Osteoblast (primary cell): ENCODE measurements around the gene MIER1. TPM values are rescaled to one million over a fixed set of nuclear protein-coding genes. Genes with fewer than 3 reads are reported as not detected.
"Not testable (repeated sequence)": the region's sequence is repeated elsewhere in the genome, so short reads cannot be mapped to it uniquely, and the experiment has no call there.

Experiments
- DNase-seq: peaks from one replicate; pipeline ENCODE4 v3.0.0; 2011; ENCODE audit warnings: low spot score, mixed read lengths; ENCODE audit not compliant: insufficient read length; ENCODE audit errors: missing footprints
- H2AFZ ChIP-seq: 2 replicates; pipeline ENCODE4 v1.6.0; 2011; ENCODE audit warnings: mild to moderate bottlenecking, low read length
- H3K27ac ChIP-seq: 2 replicates; pipeline ENCODE4 v1.5.1; 2011; ENCODE audit warnings: mild to moderate bottlenecking, low read depth, low read length, moderate library complexity
- H3K27me3 ChIP-seq: 2 replicates; pipeline ENCODE4 v1.6.0; 2012; ENCODE audit warnings: mild to moderate bottlenecking, control low read depth, inconsistent platforms, low read length, moderate library complexity; ENCODE audit not compliant: insufficient read depth
- H3K36me3 ChIP-seq: 2 replicates; pipeline ENCODE4 v1.5.1; 2011; ENCODE audit warnings: mild to moderate bottlenecking, low read length, control low read depth, moderate library complexity; ENCODE audit not compliant: insufficient read depth
- H3K4me1 ChIP-seq: 2 replicates; pipeline ENCODE4 v1.5.1; 2011; ENCODE audit warnings: mild to moderate bottlenecking, low read length, control low read depth, moderate library complexity; ENCODE audit not compliant: insufficient read depth
- H3K4me2 ChIP-seq: 2 replicates; pipeline ENCODE4 v1.6.0; 2011; ENCODE audit warnings: mild to moderate bottlenecking, low read length; ENCODE audit not compliant: insufficient read depth
- H3K4me3 ChIP-seq: fragments of 200-600 bp; sonication (generic); 3 replicates; pipeline ENCODE4 v1.5.1; 2012; ENCODE audit warnings: mild to moderate bottlenecking, low read length, inconsistent platforms; ENCODE audit not compliant: insufficient read depth
- H3K79me2 ChIP-seq: 2 replicates; pipeline ENCODE4 v1.6.0; 2012; ENCODE audit warnings: mild to moderate bottlenecking, low read length, control low read depth, inconsistent platforms; ENCODE audit not compliant: insufficient read depth
- H3K9me3 ChIP-seq: 2 replicates; pipeline ENCODE4 v1.5.1; 2011; ENCODE audit warnings: low read depth, low read length, control low read depth
- H4K20me1 ChIP-seq: 2 replicates; pipeline ENCODE4 v1.6.0; 2012; ENCODE audit warnings: mild to moderate bottlenecking, low read length, control low read depth; ENCODE audit not compliant: insufficient read depth
- total RNA-seq: library from RNA; depleted of rRNA; stranded (reverse); fragments of >200 nt; gene quantifications from 2 replicates; pipeline ENCODE4 v1.2.3, GENCODE V29; 2012
- TF ChIP-seq, protein P1 (sequence below): IDR thresholded peaks from 2 replicates; pipeline ENCODE4 v1.5.1; 2011; ENCODE audit warnings: mild to moderate bottlenecking, low read depth, low read length, moderate library complexity; ENCODE audit errors: extremely low read depth

MIER1 gene
- total RNA-seq, 1 donor = 53.2 TPM

DNA sequence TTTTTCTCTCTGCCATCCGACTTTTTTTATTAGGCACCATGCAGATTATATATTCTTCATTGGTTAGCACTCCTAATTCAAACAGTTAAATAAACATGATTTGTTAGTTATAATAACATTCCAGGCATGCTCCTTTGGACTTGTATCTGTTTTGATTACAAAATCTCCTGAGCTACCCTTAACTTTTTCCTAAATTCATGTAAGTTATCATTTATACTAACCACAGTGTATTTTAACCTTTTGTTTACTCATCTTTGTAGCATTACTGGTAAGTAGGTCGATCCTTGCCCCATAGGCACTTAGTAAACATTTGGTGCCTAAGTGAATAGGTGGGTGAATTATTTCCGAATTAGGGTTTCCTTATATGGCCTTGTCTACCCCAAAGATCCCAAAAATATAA lies 43.8 kb downstream of the MIER1 start:
- Histone ChIP-seq H3K79me2 (peaks cover 41% of the 10 kb centered on the region), H3K4me3 (no peak overlapping the region), H4K20me1 (no peaks in the 10 kb centered on the region), H3K4me1 (no peaks in the 10 kb centered on the region), H2AFZ (no peak overlapping the region), H3K4me2 (no peak overlapping the region), H3K27ac (no peak overlapping the region), H3K9me3 (no peaks in the 10 kb centered on the region), H3K36me3 (peaks cover 50% of the 10 kb centered on the region), H3K27me3 (no peaks in the 10 kb centered on the region)
- TF ChIP-seq, protein P1, sequence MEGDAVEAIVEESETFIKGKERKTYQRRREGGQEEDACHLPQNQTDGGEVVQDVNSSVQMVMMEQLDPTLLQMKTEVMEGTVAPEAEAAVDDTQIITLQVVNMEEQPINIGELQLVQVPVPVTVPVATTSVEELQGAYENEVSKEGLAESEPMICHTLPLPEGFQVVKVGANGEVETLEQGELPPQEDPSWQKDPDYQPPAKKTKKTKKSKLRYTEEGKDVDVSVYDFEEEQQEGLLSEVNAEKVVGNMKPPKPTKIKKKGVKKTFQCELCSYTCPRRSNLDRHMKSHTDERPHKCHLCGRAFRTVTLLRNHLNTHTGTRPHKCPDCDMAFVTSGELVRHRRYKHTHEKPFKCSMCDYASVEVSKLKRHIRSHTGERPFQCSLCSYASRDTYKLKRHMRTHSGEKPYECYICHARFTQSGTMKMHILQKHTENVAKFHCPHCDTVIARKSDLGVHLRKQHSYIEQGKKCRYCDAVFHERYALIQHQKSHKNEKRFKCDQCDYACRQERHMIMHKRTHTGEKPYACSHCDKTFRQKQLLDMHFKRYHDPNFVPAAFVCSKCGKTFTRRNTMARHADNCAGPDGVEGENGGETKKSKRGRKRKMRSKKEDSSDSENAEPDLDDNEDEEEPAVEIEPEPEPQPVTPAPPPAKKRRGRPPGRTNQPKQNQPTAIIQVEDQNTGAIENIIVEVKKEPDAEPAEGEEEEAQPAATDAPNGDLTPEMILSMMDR = no peak
- no peak for DNase-seq

- Histone ChIP-seq H3K9me3 (no peaks in the 10 kb centered on the region), H3K36me3 (peaks cover 52% of the 10 kb centered on the region)
- no peak for DNase-seq
Measured at GRCh38 chr1:66978201-66978600, 53.4 kb downstream of the MIER1 start.

DNA sequence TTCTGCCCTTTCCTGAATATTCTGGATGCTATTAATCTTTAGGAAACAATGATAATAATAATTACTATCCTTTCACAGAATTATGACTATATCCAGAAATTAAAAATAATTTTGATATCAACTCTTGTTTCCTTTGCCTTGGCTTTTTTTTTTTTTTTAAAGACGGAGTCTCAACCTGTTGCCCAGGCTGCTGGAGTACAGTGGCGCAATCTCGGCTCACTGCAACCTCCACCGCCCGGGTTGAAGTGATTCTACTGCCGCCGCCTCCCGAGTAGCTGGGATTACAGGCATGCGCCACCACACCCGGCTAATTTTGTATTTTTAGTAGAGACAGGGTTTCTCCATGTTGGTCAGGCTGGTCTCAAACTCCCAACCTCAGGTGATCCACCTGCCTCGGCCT lies 54.8 kb downstream of the MIER1 start:
- H2AFZ ChIP-seq, H3K27ac ChIP-seq, H4K20me1 ChIP-seq, H3K4me2 ChIP-seq, H3K4me1 ChIP-seq, H3K4me3 ChIP-seq, DNase-seq, H3K27me3 ChIP-seq, H3K9me3 ChIP-seq: not testable (repeated sequence)
- peaks cover 22% of the 10 kb centered on the region for H3K79me2 ChIP-seq
- H3K36me3 ChIP-seq = peaks cover 64% of the 10 kb centered on the region

More at GRCh38 chr1:66978201-66978600, 53.4 kb downstream of the MIER1 start:
- Histone ChIP-seq H4K20me1 (peaks cover 2% of the 10 kb centered on the region), H3K4me2 (no peak overlapping the region), H2AFZ (no peak overlapping the region), H3K4me1 (peaks cover 10% of the 10 kb centered on the region), H3K27ac (no peak overlapping the region), H3K79me2 (peaks cover 23% of the 10 kb centered on the region), H3K4me3 (no peak overlapping the region), H3K27me3 (no peaks in the 10 kb centered on the region)
- TF ChIP-seq, protein P1 = no peak

DNA sequence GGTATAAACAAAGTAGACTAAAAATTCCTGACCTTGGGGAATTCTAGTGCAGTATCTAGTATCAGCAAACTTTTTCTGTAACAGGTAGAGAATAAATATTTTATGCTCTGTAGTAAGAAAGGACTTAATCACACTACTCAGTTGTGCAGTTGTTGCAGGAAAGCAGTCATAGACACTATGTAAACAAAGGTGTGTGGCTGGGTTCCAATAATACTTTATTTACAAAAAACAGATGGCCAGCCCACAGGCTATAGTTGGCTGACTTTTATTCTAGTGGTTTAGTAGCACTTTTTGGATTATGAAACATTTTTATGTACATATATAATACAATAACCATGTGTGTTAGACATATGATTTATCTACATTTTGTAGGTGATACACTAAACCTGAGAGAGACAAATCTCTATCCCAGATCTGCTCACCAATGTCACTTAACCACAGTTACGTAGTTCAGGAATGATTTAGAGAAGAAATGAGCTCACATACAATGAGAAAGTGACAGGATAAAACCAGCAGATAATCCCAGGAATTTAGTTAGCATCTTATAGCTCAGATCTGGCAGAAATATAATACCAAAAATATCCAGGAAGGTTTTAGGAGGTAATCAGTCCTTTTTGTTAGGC lies 56.1 kb downstream of the MIER1 start:
- H3K4me1 ChIP-seq = peaks cover 10% of the 10 kb centered on the region
- TF ChIP-seq, protein P1 = no peak
- H4K20me1 ChIP-seq = no peaks in the 10 kb centered on the region
- peak overlapping the region; percentile 82 for H3K4me2 ChIP-seq
- H3K4me3 ChIP-seq = peak overlapping the region; percentile 55
- DNase-seq = peak; percentile 58
- no peak overlapping the region for H2AFZ ChIP-seq
- peaks cover 63% of the 10 kb centered on the region for H3K36me3 ChIP-seq
- H3K9me3 ChIP-seq = no peaks in the 10 kb centered on the region
- peaks cover 17% of the 10 kb centered on the region for H3K79me2 ChIP-seq
- H3K27me3 ChIP-seq = no peaks in the 10 kb centered on the region
- H3K27ac ChIP-seq = peak overlapping the region; percentile 72
